IPS DF 6.9 (cell line): Measurements from ENCODE around the gene STAP1.
"Not testable (repeated sequence)": the region's sequence is repeated elsewhere in the genome, so short reads cannot be mapped to it uniquely, and the experiment has no call there.

ENCODE experiments used
- DNase-seq: peaks from one replicate; pipeline ENCODE4 v3.0.0-alpha.2; 2013; ENCODE audit warnings: low read depth, low spot score
- H3K27ac ChIP-seq: one replicate; pipeline ENCODE4 v1.5.1; 2013; ENCODE audit warnings: low read length, control low read depth
- H3K27me3 ChIP-seq: 2 replicates; pipeline ENCODE4 v1.6.1; 2013; ENCODE audit warnings: mild to moderate bottlenecking, low read length; ENCODE audit not compliant: control insufficient read depth, insufficient read depth
- H3K36me3 ChIP-seq: 2 replicates; pipeline ENCODE4 v1.6.1; 2013; ENCODE audit warnings: low read length; ENCODE audit not compliant: control insufficient read depth, insufficient read depth
- H3K4me1 ChIP-seq: 2 replicates; pipeline ENCODE4 v1.6.1; 2013; ENCODE audit warnings: low read length; ENCODE audit not compliant: control insufficient read depth, insufficient read depth
- H3K4me3 ChIP-seq: 2 replicates; pipeline ENCODE4 v1.5.1; 2013; ENCODE audit warnings: mild to moderate bottlenecking, low read length
- H3K9me3 ChIP-seq: 2 replicates; pipeline ENCODE4 v1.6.1; 2013; ENCODE audit warnings: low read length, inconsistent platforms; ENCODE audit not compliant: control insufficient read depth, insufficient read depth
- WGBS: extraction: QIAGEN DNeasy Blood & Tissue Kit; methylation state at CpG from one replicate; pipeline ENCODE4 v1.1.7; 2013; ENCODE audit warnings: mixed read lengths, missing lambda C conversion rate; ENCODE audit not compliant: insufficient read length, insufficient coverage; 5-methylcytosine and 5-hydroxymethylcytosine counted together

The STAP1 gene, protein sequence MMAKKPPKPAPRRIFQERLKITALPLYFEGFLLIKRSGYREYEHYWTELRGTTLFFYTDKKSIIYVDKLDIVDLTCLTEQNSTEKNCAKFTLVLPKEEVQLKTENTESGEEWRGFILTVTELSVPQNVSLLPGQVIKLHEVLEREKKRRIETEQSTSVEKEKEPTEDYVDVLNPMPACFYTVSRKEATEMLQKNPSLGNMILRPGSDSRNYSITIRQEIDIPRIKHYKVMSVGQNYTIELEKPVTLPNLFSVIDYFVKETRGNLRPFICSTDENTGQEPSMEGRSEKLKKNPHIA

DNA sequence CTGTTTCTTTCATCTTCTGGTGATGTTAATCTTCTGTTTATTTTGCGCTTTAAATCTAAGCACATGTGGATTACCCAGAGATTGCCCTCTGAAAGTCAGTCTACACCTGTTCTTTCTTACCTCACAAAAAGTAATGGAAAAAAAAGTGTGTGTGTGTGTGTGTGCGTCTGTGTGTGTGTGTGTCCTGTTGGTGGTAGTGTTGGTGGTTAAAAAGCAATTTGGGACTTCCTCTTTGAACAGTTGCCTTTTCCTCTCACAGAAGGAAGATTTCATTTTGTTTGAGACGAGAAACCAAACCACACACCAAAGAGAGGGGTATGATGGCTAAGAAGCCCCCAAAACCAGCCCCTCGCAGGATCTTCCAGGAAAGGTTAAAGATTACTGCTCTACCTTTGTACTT, at the start of gene STAP1:
TSS of gene STAP1 (plus strand) at position 235 of the 400 bp plus-strand sequence. CDS start at position 318, 83 bp downstream.
- no CpG with 5 or more reads among the region's 4 CpGs for WGBS
- H3K36me3 ChIP-seq, result no peaks in the 10 kb centered on the region
- DNase-seq, result no peak
- H3K9me3 ChIP-seq, result no peaks in the 10 kb centered on the region
- H3K4me3 ChIP-seq, result no peak within 1 kb of the TSS
- H3K27me3 ChIP-seq, result no peaks in the 10 kb centered on the region
- H3K27ac ChIP-seq, result no peak within 1 kb of the TSS
- H3K4me1 ChIP-seq, result no peaks in the 10 kb centered on the region

DNA sequence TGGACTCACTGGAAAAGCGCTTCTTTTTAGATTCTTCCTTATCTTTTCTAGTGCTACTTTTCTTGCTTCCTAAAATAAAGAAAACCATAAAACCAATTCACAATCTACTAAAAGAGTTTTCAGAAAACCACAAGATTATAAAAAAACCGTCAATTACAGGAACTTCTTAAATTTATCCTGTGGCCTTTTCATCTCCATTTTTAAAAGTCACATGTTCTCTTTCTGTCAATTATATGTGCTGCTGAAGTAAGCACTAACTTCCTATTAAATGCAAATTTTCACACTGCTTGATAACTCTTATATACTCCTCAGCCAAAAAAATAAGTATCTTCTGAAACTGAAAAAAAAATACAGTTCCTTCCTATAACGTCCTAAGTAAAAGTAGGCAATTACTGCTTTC, 46.0 kb upstream of the STAP1 start:
- no peaks in the 10 kb centered on the region for H3K27me3 ChIP-seq
- H3K36me3 ChIP-seq, result peaks cover 2% of the 10 kb centered on the region; the same call in 1 of the 2 replicates
- H3K9me3 ChIP-seq, result no peaks in the 10 kb centered on the region
- H3K4me1 ChIP-seq, result no peaks in the 10 kb centered on the region
- no peak overlapping the region for H3K27ac ChIP-seq
- no peak for DNase-seq
- WGBS, result 100% methylated on average over 1 of the region's 3 CpGs
- no peak overlapping the region for H3K4me3 ChIP-seq

DNA sequence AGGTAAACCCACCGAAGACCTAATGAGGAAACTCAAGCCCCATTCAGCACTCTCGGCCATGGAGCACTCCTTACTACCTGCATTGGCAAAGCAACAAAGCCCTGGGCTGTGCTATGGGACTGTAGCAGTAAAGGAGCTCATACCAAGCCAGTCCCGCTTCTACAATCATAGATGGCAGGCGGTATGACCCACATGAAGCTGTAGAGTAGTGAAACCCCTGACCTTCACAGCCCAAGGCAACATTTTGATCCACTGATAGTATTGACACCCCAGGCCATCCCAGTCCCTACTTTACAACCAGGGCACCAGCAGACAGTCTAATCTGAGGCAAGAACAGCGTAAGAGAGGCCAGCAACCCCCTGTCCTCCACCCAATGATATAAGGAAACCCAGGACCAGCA, 38.4 kb upstream of the STAP1 start:
- no peak overlapping the region for H3K4me3 ChIP-seq
- no peak for DNase-seq
- no peaks in the 10 kb centered on the region; the same call in 1 of the 2 replicates for H3K9me3 ChIP-seq
- H3K4me1 ChIP-seq, result no peaks in the 10 kb centered on the region
- peaks cover 3% of the 10 kb centered on the region; the same call in 1 of the 2 replicates for H3K36me3 ChIP-seq
- WGBS, result no CpG with 5 or more reads among the region's 5 CpGs
- no peaks in the 10 kb centered on the region for H3K27me3 ChIP-seq
- no peak overlapping the region for H3K27ac ChIP-seq

DNA sequence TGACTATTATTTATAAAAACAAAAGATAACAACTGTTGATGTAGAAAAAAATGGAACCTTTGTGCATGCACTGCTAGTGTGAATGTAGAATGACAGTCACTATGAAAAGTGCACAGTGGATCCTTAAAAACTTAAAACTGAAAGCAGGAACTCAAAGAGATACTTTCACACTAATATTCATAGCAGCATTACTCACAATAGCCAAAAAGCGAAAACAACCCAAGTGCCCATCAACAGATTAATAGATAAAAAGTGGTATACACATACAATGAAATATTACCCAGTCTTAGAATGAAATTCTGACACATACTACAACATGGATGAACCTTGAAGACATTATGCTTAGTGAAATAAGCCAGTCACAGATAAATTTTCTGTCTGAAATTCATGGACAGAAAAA, 37.0 kb upstream of the STAP1 start:
- Histone ChIP-seq H3K4me1 (no peaks in the 10 kb centered on the region), H3K36me3 (peaks cover 3% of the 10 kb centered on the region; the same call in 1 of the 2 replicates), H3K4me3 (no peak overlapping the region), H3K9me3 (no peaks in the 10 kb centered on the region; the same call in 1 of the 2 replicates), H3K27me3 (no peaks in the 10 kb centered on the region), H3K27ac (no peak overlapping the region)
- no peak for DNase-seq
- no CpG with 5 or more reads among the region's 1 CpG for WGBS

DNA sequence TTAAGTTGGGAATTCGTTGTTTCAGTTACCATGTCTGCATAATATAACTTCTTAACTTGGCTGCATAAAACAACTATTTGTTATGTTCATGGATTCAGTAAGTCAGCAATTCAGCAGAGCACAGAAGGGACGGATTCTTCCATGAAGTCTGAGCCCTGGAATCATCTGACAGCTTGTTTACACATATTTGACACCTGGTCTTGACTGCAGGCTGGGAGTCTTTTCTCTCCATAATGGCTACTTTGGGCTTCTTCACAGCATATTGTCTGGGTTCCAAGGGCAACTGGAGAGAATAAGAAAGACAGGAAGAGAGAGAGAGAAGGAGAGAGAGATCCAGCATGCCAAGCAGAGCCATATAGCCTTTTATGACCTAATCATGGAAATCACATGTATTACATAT, 36.3 kb upstream of the STAP1 start:
- Histone ChIP-seq H3K9me3 (no peaks in the 10 kb centered on the region; the same call in 1 of the 2 replicates), H3K27ac (no peak overlapping the region), H3K36me3 (peaks cover 3% of the 10 kb centered on the region; the same call in 1 of the 2 replicates), H3K4me3 (no peak overlapping the region), H3K27me3 (no peaks in the 10 kb centered on the region), H3K4me1 (no peaks in the 10 kb centered on the region)
- DNase-seq, result no peak
- WGBS, result no CpG with 5 or more reads among the region's 2 CpGs

DNA sequence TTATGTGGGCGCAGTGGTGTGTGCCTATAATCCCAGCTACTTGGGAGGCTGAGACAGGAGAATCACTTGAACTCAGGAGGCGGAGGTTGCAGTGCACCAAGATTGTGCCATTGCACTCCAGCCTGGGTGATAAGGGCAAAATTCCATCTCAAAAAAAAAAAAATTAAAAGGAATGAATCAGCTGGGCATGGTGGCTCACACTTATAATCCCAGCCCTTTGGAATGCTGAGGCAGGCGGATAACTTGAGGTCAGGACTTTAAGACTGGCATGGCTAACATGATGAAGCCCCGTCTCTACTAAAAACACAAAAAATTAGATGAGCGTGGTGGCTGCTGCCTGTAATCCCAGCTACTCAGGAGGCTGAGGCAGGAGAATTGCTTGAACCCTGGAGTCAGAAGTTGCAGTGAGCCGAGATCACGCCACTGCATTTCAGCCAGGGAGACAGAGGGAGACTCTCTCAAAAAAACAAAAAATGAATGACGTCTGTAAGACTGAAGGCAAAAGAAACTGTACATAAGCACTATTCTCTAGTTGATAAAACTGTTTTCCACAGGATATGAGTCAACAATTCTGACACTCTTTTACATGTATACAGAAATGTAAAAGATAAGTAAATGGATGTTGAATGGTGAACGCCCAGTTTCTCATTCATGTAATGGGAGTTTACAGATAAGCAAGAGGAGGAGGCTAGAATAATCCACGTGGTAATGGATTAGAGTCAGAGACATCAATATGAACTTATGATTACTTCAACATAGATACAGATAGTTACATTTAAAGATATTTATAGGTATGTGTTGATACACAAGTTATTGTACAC, 35.5 kb upstream of the STAP1 start:
- Histone ChIP-seq H3K36me3 (no peaks in the 10 kb centered on the region), H3K27me3 (no peaks in the 10 kb centered on the region), H3K4me3 (no peak overlapping the region), H3K9me3 (no peaks in the 10 kb centered on the region; the same call in 1 of the 2 replicates), H3K27ac (no peak overlapping the region), H3K4me1 (no peaks in the 10 kb centered on the region)
- no CpG with 5 or more reads among the region's 10 CpGs for WGBS
- DNase-seq, result no peak

DNA sequence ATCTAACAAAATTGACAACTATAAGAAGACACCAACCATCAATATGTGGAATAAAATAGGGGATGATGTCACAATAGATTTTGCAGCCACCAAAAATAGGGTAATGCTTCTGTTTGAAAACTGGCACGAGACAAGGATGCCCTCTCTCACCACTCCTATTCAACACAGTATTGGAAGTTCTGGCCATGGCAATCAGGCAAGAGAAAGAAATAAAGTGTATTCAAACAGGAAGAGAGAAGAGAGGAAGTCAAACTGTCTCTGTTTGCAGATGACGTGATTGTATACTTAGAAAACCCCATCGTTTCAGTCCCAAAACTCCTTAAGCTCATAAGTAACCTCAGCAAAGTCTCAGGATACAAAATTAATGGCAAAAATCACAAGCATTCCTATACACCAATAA, 34.4 kb upstream of the STAP1 start:
- not testable (repeated sequence) for H3K4me3 ChIP-seq, H3K27me3 ChIP-seq, H3K36me3 ChIP-seq, H3K27ac ChIP-seq, H3K9me3 ChIP-seq, H3K4me1 ChIP-seq, DNase-seq
- no CpG with 5 or more reads among the region's 3 CpGs for WGBS

DNA sequence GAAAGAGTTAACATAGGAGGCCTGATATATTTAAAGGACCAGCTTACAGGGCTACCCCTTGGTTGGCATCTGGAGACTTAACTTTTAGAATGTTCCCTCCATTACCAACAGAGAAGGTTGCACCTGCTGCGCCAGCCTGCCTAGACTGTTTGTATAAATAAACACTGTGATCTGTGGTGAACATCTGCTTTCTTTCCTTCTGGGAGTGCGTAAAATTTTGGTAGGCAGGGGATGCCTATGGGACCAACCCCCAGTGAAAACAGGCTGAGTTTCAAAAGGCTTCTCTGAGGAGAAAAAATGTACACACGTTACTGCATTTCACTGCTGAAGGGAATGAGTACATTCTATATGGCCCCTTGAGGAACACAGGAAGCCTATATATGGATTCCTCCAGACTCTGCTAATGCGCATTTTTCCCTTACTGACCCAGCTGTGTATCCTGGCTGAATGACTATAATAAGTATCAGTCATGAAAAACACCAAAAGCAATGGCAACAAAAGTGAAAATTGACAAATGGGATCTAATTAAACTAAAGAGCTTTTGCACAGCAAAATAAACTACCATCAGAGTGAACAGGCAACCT, 27.1 kb upstream of the STAP1 start:
- no CpG with 5 or more reads among the region's 4 CpGs for WGBS
- H3K36me3 ChIP-seq, result peaks cover 3% of the 10 kb centered on the region; the same call in 1 of the 2 replicates

DNA sequence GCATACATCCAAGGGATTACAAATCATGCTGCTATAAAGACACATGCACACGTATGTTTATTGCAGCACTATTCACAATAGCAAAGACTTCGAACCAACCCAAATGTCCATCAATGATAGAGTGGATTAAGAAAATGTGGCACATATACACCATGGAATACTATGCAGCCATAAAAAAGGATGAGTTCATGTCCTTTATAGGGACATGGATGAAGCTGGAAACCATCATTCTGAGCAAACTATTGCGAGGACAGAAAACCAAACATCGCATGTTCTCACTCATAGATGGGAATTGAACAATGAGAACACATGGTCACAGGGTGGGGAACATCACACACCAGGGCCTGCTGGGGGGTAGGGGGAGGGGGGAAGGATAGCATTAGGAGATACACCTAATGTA, 26.1 kb upstream of the STAP1 start:
- no CpG with 5 or more reads among the region's 4 CpGs for WGBS
- H3K4me1 ChIP-seq, H3K4me3 ChIP-seq, H3K27ac ChIP-seq, DNase-seq, H3K36me3 ChIP-seq, H3K27me3 ChIP-seq, H3K9me3 ChIP-seq: not testable (repeated sequence)

More for the DNA sequence above, 27.1 kb upstream of the STAP1 start:
- Histone ChIP-seq H3K27me3 (no peaks in the 10 kb centered on the region), H3K9me3 (no peaks in the 10 kb centered on the region), H3K27ac (no peak overlapping the region), H3K4me1 (no peaks in the 10 kb centered on the region), H3K4me3 (no peak overlapping the region)
- DNase-seq, result no peak

DNA sequence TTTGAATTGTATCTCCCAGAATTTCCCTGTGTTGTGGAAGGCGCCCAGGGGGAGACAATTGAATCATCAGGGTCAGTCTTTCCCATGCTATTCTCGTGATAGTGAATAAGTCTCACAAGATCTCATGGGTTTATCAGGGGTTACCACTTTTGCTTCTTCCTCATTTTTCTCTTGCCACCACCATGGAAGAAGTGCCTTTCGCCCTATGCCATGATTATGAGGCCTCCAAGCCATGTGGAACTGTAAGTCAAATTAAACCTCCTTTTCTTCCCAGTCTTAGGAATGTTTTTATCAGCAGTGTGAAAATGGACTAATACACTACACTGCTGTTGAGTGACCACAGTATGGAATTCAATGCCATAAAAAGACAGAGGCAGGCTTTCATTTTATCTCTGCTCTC, 25.4 kb upstream of the STAP1 start:
- Histone ChIP-seq H3K9me3 (no peaks in the 10 kb centered on the region), H3K27me3 (no peaks in the 10 kb centered on the region), H3K4me1 (no peaks in the 10 kb centered on the region), H3K27ac (no peak overlapping the region), H3K36me3 (peaks cover 7% of the 10 kb centered on the region; the same call in 1 of the 2 replicates), H3K4me3 (no peak overlapping the region)
- WGBS, result no CpG with 5 or more reads among the region's 3 CpGs
- no peak for DNase-seq
